ENCODE measurements around the gene MISP. TPM values are rescaled to one million over a fixed set of nuclear protein-coding genes. Genes with fewer than 3 reads are reported as not detected.

MISP gene
- total RNA-seq, 2 donors from 2014 or later: not detected

DNA sequence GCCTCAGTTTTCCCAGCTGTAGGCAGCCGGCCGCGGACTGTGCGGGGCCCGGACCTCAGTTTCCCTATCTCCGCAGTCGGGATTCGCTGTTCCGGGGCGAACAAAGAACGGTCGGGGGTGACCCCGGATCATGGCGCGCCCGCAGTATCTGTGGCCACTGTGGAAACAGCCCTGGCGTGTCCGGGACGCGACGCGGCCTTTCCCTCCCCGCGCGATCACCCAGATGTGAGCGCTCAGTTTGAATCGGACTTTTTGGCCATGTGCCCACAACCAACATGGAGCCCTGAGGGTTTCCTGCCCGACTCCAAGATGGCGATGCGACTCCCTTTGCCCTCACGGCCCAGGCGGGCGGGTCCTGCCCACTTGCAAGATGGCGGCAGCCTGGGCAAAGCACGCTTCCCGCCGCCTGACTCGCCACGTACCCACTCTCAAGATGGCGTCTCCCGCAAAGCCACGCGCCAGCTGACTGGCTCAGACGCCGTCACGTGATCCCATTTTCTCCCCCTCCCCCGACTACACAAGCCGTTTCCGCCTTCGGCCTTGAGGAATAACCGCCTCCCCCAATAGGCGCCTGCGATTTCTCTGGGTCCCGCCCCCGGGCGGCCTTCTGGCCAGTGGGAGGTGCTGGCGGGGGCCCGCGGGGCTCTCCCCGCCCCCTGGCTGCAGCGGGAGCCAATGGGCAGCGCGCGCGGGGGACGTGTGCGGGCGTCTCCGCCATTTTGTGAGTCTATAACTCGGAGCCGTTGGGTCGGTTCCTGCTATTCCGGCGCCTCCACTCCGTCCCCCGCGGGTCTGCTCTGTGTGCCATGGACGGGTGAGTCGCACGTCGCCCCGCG, 46.0 kb downstream of the MISP start, which contains the start of gene PTBP1:
Gene PTBP1 (plus strand): TSS at position 761 of the 836 bp plus-strand sequence. CDS start 46 bp downstream, at position 807.
- peak; percentile 85 for ATAC-seq
- Mint-ChIP-seq H3K4me1 (peaks cover 33% of the 10 kb centered on the region), H3K4me3 (peak within 1 kb of the TSS; percentile 96), H3K27me3 (no peaks in the 10 kb centered on the region), H3K27ac (peak within 1 kb of the TSS; percentile 96), H3K36me3 (ENCODE audit: low read depth) (no peaks in the 10 kb centered on the region)
- H3K9me3 ChIP-seq (ENCODE audit: control insufficient read depth, low read length, poor library complexity, severe bottlenecking): no peaks in the 10 kb centered on the region
- DNase-seq: peak; percentile 97 to 99 (median 99)

DNA sequence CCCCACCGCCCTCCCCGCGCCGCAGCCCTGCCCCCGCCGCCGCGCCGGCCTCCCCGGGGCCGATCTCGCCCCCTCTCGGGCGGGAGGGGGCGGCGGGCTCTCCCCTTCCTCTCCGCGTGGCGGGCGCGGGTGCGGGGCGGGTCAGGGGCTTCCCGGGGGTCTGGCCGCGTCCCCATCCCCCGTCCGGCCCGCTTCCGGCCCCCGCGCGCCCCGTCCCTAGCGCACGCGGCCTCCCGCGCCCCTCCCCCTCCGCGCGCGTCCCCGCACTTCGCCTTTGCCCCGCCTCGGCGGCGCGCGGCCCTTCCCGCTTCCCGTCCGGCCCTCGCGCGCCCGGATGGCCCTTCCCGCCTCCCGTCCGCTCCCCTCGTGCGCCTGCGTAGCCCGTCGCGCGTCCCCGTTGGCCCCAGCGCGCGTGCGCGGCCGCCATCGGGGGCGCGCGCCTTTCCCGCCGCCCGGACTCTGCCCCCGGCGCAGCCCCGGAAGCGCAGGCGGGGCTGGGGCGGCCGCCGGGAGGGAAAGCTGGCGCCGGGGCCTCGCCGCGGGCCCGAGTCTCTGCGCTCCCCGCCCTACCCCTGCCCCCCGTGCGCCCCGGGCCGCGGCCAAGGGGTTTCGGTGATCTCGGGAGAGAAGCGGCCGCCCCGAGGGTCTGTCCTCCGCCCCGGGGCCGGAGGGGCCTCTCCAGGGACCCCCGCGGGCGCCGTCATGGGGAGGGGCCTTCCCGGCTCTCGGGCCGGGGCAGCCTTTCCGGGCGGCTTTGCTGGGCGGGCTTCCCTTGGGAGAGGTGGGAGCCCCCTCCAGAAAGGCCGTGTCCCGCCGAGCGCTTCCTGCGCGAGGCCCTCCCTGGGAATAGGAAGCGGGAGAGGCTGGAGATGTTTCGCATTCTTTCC, 46.9 kb downstream of the MISP start:
- H3K9me3 ChIP-seq (ENCODE audit: control insufficient read depth, low read length, poor library complexity, severe bottlenecking): no peaks in the 10 kb centered on the region
- H3K36me3 Mint-ChIP-seq (ENCODE audit: low read depth): no peaks in the 10 kb centered on the region
- ATAC-seq (peak; percentile 22), DNase-seq (peak; percentile 82 to 85 (median 84))
- no peaks in the 10 kb centered on the region for H3K27me3 Mint-ChIP-seq
- peak overlapping the region; percentile 96 for H3K4me3 Mint-ChIP-seq
- peaks cover 38% of the 10 kb centered on the region for H3K4me1 Mint-ChIP-seq
- peak overlapping the region; percentile 96 for H3K27ac Mint-ChIP-seq

DNA sequence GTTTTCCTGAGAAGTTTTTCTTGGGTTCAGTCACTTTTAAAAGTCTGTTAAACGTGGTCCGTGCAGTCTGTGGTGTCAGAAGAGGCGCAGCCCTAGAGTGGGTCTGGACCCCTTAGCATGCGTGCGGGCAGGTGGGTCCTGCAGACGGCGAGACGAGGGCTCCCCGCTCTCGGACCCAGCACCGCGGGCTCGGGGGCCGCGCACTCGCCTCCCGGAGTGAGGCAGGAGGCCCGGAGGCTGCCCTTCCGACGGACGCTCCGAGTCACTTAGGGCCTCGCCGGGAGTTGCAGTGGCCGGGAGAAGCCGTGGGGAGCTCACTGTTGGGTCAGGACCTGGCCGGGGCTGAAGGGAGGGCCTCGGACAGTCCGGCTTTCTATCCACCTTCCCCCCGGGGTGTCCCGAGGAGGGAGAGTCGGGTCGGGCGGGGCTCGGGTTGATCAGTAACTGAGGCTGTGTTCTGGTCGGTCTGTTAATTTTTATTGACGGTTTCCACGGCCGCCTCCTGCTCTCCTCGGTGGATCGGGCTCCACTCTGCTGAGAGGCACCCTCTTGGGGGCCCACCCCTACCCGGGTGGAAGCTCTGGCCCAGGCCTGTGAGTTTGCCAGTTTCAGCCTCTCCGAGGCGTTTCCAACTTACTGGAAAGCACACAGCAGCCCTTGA, 47.6 kb downstream of the MISP start:
- Mint-ChIP-seq H3K27ac (peak overlapping the region; percentile 96), H3K27me3 (no peaks in the 10 kb centered on the region), H3K36me3 (ENCODE audit: low read depth) (no peaks in the 10 kb centered on the region), H3K4me1 (peaks cover 41% of the 10 kb centered on the region), H3K4me3 (peak overlapping the region; percentile 89)
- no peaks in the 10 kb centered on the region for H3K9me3 ChIP-seq (ENCODE audit: control insufficient read depth, low read length, poor library complexity, severe bottlenecking)
- DNase-seq (no peak), ATAC-seq (no peak)

DNA sequence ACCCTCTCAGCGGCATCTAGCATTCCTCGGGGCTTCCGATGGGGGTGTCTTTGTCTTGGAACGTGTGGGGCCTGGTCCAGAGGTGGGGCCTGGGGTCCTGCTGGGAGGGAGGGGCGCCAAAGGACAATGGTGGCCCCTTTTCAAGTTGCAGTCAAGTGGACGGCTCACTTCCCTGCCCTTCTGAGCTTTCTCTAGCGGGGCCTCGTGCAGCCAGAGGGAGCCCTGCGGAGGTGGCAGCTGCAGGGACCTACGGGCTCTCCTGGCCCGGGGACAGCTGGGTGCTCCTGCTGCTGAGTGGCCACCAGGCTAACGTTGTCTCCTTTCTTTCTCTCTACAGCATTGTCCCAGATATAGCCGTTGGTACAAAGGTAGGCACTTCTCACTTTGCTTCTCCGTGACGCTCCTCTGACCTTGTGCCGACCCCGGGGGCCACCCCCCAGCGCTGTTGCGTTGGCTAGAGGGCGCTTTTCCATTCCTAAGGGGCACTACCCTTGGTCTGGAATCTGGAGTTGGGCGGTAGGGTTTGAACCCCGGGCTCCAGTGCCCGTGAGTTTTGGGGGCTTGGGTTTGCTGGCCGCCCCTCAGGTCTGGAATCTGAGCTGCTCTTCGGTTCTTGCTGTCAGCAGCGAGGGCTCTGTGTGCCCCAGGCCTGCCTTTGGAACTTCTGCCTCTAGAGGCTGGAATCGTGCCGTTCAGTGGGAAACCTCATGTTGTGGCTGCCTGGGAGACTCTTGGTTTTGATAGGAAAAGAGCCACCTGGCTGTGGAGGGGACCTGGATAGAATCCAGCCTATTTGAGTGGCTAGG, 48.4 kb downstream of the MISP start:
- no peaks in the 10 kb centered on the region for H3K9me3 ChIP-seq (ENCODE audit: control insufficient read depth, low read length, poor library complexity, severe bottlenecking)
- peak overlapping the region; percentile 96 for H3K27ac Mint-ChIP-seq
- H3K4me1 Mint-ChIP-seq: peaks cover 41% of the 10 kb centered on the region
- no peaks in the 10 kb centered on the region for H3K27me3 Mint-ChIP-seq
- DNase-seq: no peak
- H3K36me3 Mint-ChIP-seq (ENCODE audit: low read depth): no peaks in the 10 kb centered on the region
- peak overlapping the region; percentile 89 for H3K4me3 Mint-ChIP-seq
- no peak for ATAC-seq

DNA sequence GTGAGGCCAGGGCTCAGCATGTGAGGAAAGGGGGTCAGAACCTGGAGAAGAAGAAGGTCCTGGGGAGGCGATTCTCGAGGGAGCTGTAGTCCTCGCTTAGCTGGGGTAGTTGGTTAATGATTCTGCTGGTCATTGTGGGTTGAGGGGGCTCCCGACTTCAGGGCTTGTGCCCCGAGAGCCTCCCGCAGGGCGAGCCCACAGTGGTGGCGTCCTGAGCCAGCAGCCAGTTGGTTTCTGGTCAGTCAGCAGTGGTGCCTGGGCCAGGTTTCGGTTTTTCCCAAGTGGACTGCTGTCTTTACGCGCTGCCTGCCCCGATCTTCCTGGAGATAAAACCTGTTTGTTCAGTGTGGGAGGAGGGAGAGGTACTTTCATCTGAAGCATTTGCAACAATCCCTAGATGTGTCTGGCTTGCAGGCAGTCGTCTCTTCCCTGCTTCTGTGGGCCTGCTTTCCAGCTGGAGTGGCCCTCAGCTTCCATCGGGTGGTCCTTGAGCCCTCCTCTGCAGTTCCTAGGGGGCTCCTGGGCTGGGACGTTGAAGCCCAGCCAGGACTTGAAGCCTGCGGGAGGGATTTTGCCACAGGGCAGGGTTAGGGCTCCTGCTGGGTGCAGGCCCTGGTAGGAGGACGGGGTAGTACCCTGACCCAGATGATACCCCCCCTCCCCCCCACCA, 49.6 kb downstream of the MISP start:
- DNase-seq (no peak), ATAC-seq (no peak)
- Mint-ChIP-seq H3K36me3 (ENCODE audit: low read depth) (no peaks in the 10 kb centered on the region), H3K4me1 (peaks cover 43% of the 10 kb centered on the region), H3K4me3 (peak overlapping the region; percentile 89), H3K27me3 (no peaks in the 10 kb centered on the region), H3K27ac (peak overlapping the region; percentile 96)
- H3K9me3 ChIP-seq (ENCODE audit: control insufficient read depth, low read length, poor library complexity, severe bottlenecking): no peaks in the 10 kb centered on the region

DNA sequence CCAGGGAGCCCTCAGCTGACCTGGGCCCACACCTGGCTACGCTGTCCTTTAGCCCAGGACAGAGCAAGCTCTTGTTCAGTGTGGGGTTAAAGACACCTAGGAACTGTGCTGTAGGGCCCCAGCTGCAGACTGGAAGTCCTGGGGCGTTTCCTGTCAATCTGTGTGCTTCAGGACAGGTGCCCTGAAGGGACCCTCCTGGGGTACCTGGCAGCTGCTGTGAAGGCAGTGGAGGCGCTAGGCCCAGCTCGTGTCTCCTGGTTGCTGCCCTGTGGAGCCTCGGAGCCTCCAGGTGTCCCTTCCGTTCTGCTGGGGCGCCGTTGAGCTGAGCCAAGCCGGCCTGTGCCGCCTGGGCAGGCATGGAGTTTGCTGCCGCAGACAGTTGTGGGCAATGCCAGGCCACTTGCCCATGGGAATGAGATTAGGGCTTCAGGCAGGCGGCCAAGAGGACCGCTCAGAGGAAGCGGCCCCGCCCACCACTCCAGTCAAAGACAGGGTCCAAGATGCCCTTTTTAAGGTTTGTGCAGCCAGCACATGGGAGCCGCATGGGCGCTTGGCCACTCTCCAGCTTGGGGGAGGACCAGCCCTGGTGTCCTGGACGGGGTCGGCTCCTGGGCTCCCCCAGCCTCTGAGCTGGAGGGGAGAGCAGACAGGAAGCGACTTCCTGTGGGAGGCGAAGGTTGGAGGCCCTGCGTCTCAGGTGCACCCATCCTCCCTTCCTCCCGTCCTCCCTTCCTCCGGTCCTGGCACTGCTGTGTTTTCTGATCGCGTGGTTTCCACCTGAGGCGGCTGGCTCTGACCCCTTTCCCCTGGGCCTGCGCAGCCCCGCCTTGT, 50.3 kb downstream of the MISP start:
- Mint-ChIP-seq H3K4me1 (peaks cover 43% of the 10 kb centered on the region), H3K27ac (peak overlapping the region; percentile 96), H3K4me3 (peak overlapping the region; percentile 89), H3K36me3 (ENCODE audit: low read depth) (no peaks in the 10 kb centered on the region), H3K27me3 (no peaks in the 10 kb centered on the region)
- H3K9me3 ChIP-seq (ENCODE audit: control insufficient read depth, low read length, poor library complexity, severe bottlenecking): no peaks in the 10 kb centered on the region
- ATAC-seq (no peak), DNase-seq (no peak)

DNA sequence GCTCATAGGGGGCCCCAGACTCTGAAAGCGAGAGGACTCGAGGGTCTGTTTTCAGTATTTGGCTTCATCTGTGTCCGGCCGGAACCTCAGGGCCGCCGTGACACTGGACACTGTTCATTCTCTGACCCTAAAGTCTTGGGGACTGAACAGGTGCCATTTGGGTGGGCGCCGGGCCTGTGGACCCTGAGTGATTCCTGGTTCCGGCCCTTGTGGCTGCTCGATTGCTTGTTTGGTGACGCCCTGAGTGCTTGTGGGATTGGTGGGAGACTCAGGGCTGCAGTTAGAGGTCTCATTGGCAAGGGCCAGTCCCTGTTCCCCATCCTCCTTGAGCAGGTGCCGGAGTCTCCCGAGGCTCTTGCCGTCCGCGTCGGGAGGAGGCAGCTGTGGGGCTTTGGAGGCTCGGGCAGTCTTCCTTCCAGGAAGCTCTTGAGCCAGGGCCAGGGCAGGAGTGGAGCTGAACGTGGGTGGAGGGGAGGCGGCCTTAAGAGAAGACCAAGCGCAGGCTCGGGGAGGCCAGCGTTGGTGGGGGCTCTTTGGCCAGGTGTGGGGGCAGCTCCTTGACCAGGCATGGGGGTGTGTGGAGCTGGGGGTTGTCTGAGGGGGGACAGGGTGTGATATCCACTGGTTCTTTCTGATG, 51.1 kb downstream of the MISP start:
- peaks cover 39% of the 10 kb centered on the region for H3K4me1 Mint-ChIP-seq
- DNase-seq: no peak
- ATAC-seq: no peak

DNA sequence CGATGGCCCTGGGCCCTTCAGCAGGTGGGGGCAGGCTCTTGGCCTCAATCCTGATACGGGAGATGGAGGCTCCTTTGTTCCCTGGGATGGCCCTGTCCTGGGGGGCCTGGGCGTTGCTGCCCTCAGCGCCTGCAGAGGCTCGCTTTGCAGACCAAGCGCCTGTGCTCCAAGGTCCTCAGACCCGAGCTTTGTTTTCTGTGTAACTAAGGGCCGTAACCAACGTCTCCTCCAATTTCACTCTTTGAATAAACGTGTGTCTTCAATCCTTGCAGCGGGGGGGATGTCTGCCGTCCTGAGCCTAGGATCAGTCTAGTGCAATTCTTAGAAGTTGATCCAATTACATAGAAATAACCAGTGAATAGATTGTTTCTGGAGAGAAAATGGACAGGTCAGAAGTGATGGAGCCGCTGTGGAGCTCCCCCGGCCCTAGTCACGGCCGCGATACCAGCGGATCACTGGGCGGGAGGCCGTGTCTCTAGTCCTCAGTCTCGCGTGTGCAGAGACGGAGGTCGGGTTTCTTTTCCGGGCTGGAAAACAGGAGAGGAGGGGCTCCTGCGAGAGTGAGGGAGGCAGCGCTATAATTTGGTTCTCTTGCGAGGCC, 51.7 kb downstream of the MISP start:
- peaks cover 3% of the 10 kb centered on the region for H3K36me3 Mint-ChIP-seq (ENCODE audit: low read depth)
- no peak for DNase-seq
- H3K27ac Mint-ChIP-seq: peak overlapping the region; percentile 96

More for the DNA sequence above, 51.1 kb downstream of the MISP start:
- Mint-ChIP-seq H3K36me3 (ENCODE audit: low read depth) (no peaks in the 10 kb centered on the region), H3K27ac (peak overlapping the region; percentile 96), H3K27me3 (no peaks in the 10 kb centered on the region), H3K4me3 (peak overlapping the region; percentile 89)
- no peaks in the 10 kb centered on the region for H3K9me3 ChIP-seq (ENCODE audit: control insufficient read depth, low read length, poor library complexity, severe bottlenecking)

DNA sequence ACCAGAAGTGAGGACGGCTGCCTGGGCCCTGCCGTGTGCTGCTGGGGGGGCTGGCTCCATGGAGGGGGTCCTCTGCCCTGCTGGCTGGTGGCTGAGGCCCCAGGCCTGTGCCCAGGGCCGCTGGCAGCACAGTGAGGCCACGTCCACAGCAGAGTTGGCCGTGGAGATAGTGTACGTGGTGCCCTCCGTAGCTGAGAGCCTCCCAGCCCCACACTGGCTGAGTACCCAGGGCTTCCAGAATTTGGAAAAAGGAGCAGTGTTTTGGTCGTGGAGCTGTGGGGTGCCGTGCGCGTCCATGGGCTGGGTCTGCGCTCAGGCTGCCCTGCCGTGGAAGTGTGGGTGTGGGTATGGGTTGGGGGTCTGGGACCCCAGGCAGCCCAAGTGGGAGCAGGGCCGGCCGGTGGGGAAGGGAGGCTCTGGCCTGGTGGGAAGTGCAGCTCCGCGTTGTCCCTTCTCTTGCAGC, 52.2 kb downstream of the MISP start:
- DNase-seq (no peak), ATAC-seq (no peak)
- H3K27ac Mint-ChIP-seq: peak overlapping the region; percentile 96
- no peaks in the 10 kb centered on the region for H3K9me3 ChIP-seq (ENCODE audit: control insufficient read depth, low read length, poor library complexity, severe bottlenecking)
- H3K4me1 Mint-ChIP-seq: peaks cover 45% of the 10 kb centered on the region
- peak overlapping the region; percentile 41 for H3K4me3 Mint-ChIP-seq
- no peaks in the 10 kb centered on the region for H3K27me3 Mint-ChIP-seq
- peaks cover 5% of the 10 kb centered on the region for H3K36me3 Mint-ChIP-seq (ENCODE audit: low read depth)

More for the DNA sequence above, 51.7 kb downstream of the MISP start:
- no peak for ATAC-seq
- no peaks in the 10 kb centered on the region for H3K9me3 ChIP-seq (ENCODE audit: control insufficient read depth, low read length, poor library complexity, severe bottlenecking)
- peak overlapping the region; percentile 89 for H3K4me3 Mint-ChIP-seq
- peaks cover 43% of the 10 kb centered on the region for H3K4me1 Mint-ChIP-seq
- no peaks in the 10 kb centered on the region for H3K27me3 Mint-ChIP-seq

DNA sequence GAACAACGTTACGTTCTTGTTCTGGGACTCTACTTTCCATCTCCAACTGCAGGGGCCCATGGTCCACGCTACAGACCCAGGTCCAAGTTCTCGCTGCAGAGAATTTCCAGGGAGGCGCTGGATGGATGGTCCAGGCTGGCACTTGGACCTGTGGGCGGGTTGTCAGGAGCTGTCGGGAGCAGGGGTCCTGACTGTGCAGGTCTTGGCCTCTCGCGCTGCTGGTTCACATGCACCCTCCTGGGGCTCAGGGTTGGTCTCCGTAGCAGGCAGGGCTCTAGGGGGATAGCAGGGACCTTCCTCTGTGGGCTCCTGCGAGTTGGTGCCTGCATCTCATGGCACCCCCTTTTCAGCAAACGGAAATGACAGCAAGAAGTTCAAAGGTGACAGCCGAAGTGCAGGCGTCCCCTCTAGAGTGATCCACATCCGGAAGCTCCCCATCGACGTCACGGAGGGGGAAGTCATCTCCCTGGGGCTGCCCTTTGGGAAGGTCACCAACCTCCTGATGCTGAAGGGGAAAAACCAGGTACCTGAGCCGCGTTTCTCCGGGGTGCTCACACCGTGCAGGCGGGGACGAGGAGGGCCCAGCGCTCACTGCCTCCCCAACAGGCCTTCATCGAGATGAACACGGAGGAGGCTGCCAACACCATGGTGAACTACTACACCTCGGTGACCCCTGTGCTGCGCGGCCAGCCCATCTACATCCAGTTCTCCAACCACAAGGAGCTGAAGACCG, 52.9 kb downstream of the MISP start:
- Mint-ChIP-seq H3K4me1 (peaks cover 42% of the 10 kb centered on the region), H3K4me3 (peak overlapping the region; percentile 41), H3K27ac (peak overlapping the region; percentile 96), H3K36me3 (ENCODE audit: low read depth) (peaks cover 5% of the 10 kb centered on the region), H3K27me3 (no peaks in the 10 kb centered on the region)
- H3K9me3 ChIP-seq (ENCODE audit: control insufficient read depth, low read length, poor library complexity, severe bottlenecking): no peaks in the 10 kb centered on the region
- ATAC-seq: no peak
- DNase-seq: no peak
